Stimulated activated CD4-positive, alpha-beta T cell treated with anti-CD3 and anti-CD28 coated beads, Interleukin-12 subunit alpha, Interleukin-12 subunit beta, amount 100 ng/mL, for 24 hours (primary cell): Measurements from ENCODE around the gene NPR2.

Source experiments
- DNase-seq, 2 experiments: peaks; one replicate each; pipeline ENCODE4 v3.0.0-alpha.2; 2020; ENCODE audit warnings: low read depth in 2 of 2

Gene NPR2

GRCh38 chr9:35763803-35764202 lies 27.6 kb upstream of the NPR2 start:
- no peak for DNase-seq

GRCh38 chr9:35766997-35767396 lies 24.4 kb upstream of the NPR2 start:
- DNase-seq: no peak

- no peak for DNase-seq
These were observed 23.9 kb upstream of the NPR2 start for GRCh38 chr9:35767458-35767857.

GRCh38 chr9:35769763-35770162 lies 21.6 kb upstream of the NPR2 start:
- DNase-seq: no peak

- DNase-seq: no peak
These were observed 20.3 kb upstream of the NPR2 start for GRCh38 chr9:35771075-35771433.

- DNase-seq: no peak
These were observed 19.9 kb upstream of the NPR2 start for GRCh38 chr9:35771534-35771933.

GRCh38 chr9:35771943-35772342 lies 19.4 kb upstream of the NPR2 start:
- DNase-seq: no peak

GRCh38 chr9:35774907-35775635 lies 16.3 kb upstream of the NPR2 start:
- DNase-seq: no peak

GRCh38 chr9:35776018-35776417 lies 15.4 kb upstream of the NPR2 start:
- no peak for DNase-seq

GRCh38 chr9:35778496-35778895 lies 12.9 kb upstream of the NPR2 start:
- DNase-seq: no peak

GRCh38 chr9:35781066-35781465 lies 10.3 kb upstream of the NPR2 start:
- DNase-seq: no peak

GRCh38 chr9:35783418-35783817 lies 8.0 kb upstream of the NPR2 start:
- no peak for DNase-seq

- no peak for DNase-seq
These were observed 1.9 kb upstream of the NPR2 start for GRCh38 chr9:35789541-35789940.

GRCh38 chr9:35790025-35790384 lies 1.4 kb upstream of the NPR2 start:
- no peak for DNase-seq

GRCh38 chr9:35790385-35791296 lies 750 bp upstream of the NPR2 start:
- peak; percentile 14 to 24 for DNase-seq

- DNase-seq: no peak
These were observed 828 bp downstream of the NPR2 start for GRCh38 chr9:35792024-35792813.

- no peak for DNase-seq
These were observed 1.4 kb downstream of the NPR2 start for GRCh38 chr9:35792826-35793225.

GRCh38 chr9:35793461-35793860 lies 2.1 kb downstream of the NPR2 start:
- no peak for DNase-seq

GRCh38 chr9:35795695-35796094 lies 4.3 kb downstream of the NPR2 start:
- no peak for DNase-seq

- no peak for DNase-seq
These were observed 6.1 kb downstream of the NPR2 start for GRCh38 chr9:35797311-35798109.

- peak; percentile 20 to 25 for DNase-seq
These were observed 7.4 kb downstream of the NPR2 start for GRCh38 chr9:35798658-35799374.
